Bronchial epithelial cell (primary cell): Measurements from ENCODE around the gene CYS1. TPM values are rescaled to one million over a fixed set of nuclear protein-coding genes. Genes with fewer than 3 reads are reported as not detected.

ENCODE experiments used
- DNase-seq: peaks from one replicate; pipeline ENCODE4 v3.0.0-alpha.2; 2010; ENCODE audit warnings: low read depth
- FAIRE-seq: peaks from 2 replicates; lab custom pipeline; 2011; peaks lifted over from hg19 to GRCh38; lab: Jason Lieb, UNC
- H3K27me3 ChIP-seq: 2 replicates; pipeline ENCODE4 v1.5.1; 2011; ENCODE audit warnings: low read length; ENCODE audit not compliant: control insufficient read depth, insufficient read depth
- H3K36me3 ChIP-seq: 2 replicates; pipeline ENCODE4 v1.5.1; 2011; ENCODE audit warnings: low read length; ENCODE audit not compliant: control insufficient read depth, insufficient read depth
- H3K4me3 ChIP-seq: 2 replicates; pipeline ENCODE4 v1.5.1; 2011; ENCODE audit warnings: mild to moderate bottlenecking, low read depth, low read length, control low read depth
- total RNA-seq: library from RNA; depleted of rRNA; stranded (reverse); fragments of >200 nt; gene quantifications from 2 replicates; pipeline ENCODE4 v1.2.1, GENCODE V29; 2014
- TF ChIP-seq, protein P1 (sequence below): IDR thresholded peaks from 2 replicates; pipeline ENCODE4 v1.5.1; 2011; ENCODE audit warnings: mild to moderate bottlenecking, moderate library complexity, low read length, control low read depth, inconsistent platforms; ENCODE audit not compliant: insufficient read depth, severe bottlenecking

Gene CYS1
- total RNA-seq, 1 donor from 2014 or later: 0.26 TPM

- DNase-seq (peak; percentile 75), FAIRE-seq (no peak)
- H3K36me3 ChIP-seq: peaks cover 10% of the 10 kb centered on the region
- peak overlapping the region; percentile 68 for H3K4me3 ChIP-seq
- TF ChIP-seq, protein P1, sequence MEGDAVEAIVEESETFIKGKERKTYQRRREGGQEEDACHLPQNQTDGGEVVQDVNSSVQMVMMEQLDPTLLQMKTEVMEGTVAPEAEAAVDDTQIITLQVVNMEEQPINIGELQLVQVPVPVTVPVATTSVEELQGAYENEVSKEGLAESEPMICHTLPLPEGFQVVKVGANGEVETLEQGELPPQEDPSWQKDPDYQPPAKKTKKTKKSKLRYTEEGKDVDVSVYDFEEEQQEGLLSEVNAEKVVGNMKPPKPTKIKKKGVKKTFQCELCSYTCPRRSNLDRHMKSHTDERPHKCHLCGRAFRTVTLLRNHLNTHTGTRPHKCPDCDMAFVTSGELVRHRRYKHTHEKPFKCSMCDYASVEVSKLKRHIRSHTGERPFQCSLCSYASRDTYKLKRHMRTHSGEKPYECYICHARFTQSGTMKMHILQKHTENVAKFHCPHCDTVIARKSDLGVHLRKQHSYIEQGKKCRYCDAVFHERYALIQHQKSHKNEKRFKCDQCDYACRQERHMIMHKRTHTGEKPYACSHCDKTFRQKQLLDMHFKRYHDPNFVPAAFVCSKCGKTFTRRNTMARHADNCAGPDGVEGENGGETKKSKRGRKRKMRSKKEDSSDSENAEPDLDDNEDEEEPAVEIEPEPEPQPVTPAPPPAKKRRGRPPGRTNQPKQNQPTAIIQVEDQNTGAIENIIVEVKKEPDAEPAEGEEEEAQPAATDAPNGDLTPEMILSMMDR: no peak
- H3K27me3 ChIP-seq: no peaks in the 10 kb centered on the region
These were observed 36.2 kb downstream of the CYS1 start for GRCh38 chr2:10043906-10044601.

GRCh38 chr2:10043256-10043905 lies 36.8 kb downstream of the CYS1 start, which contains the start of gene KLF11:
Gene KLF11, plus strand, starts transcription at chr2:10043550. Its CDS starts 167 bp downstream, at chr2:10043717.
- peaks cover 9% of the 10 kb centered on the region for H3K36me3 ChIP-seq
- DNase-seq: peak; percentile 63
- no peaks in the 10 kb centered on the region for H3K27me3 ChIP-seq
- TF ChIP-seq, protein P1: no peak
- FAIRE-seq: no peak
- H3K4me3 ChIP-seq: peak within 1 kb of the TSS; percentile 68

- no peaks in the 10 kb centered on the region for H3K27me3 ChIP-seq
- H3K36me3 ChIP-seq: peaks cover 1% of the 10 kb centered on the region
- DNase-seq: no peak
- no peak for FAIRE-seq
- peak overlapping the region; percentile 24 for H3K4me3 ChIP-seq
- TF ChIP-seq, protein P1: peak; percentile 2
These were observed 37.7 kb downstream of the CYS1 start for GRCh38 chr2:10042301-10043161.

DNA sequence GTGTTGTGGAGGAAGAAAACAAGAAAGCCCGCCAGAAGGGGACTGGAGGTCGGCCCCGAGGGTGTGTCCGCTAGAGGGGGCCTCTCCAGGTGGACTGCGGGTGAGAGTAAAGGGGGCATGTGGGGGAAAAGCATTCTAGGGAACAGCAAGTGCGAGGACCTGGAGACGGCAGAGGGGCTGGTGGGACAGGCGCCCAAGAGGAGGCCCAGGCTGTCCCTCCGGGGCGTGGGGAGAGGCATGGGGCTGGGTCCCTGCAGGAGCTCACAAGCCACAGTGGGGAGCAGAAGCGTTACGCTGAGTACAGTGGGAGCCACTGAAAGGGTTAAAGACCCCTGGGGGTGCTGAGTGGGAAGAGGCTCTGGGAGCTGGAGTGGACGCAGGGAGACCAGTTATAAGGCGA lies 38.5 kb downstream of the CYS1 start:
- FAIRE-seq: no peak
- no peaks in the 10 kb centered on the region for H3K36me3 ChIP-seq
- no peak overlapping the region for H3K4me3 ChIP-seq

DNA sequence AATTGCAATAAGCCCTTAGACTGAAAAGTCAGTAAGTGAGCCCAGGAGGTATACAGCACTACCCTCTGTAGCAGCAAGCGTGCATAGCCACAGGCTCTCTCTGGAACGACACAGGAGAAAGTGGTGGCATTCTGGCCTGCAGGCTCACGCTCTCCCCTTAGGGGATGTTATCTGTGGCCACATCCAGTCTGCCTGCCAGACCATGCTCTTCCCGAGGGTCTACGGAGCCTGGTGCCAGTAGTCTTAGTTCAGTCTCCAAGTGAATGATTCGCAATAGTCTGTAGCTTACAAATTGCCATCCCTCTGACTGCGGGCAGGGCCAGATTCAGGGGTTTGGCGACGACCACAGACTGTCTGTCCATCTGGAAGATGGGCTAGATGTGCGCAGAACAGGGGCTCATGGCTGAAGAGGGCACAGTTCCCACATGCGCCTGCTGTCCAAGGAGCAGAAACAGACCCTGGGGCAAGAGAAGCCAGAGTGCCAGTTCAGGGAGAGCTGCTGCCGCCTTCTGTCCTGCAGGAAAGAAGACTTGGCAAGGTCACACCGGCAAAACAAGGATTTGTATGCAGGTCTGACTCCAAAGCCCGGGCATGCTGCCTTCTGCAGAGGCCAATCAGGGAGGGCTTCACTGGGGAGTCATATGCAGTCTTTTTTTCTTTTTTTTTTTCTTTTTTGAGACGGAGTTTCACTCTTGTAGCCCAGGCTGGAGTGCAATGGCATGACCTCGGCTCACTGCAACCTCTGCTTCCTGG lies 40.4 kb downstream of the CYS1 start:
- TF ChIP-seq, protein P1: no peak
- FAIRE-seq (no peak), DNase-seq (no peak)
- Histone ChIP-seq H3K36me3 (no peaks in the 10 kb centered on the region), H3K27me3 (no peaks in the 10 kb centered on the region), H3K4me3 (no peak overlapping the region)

More for the DNA sequence above, 38.5 kb downstream of the CYS1 start:
- TF ChIP-seq, protein P1: no peak
- DNase-seq: no peak
- H3K27me3 ChIP-seq: no peaks in the 10 kb centered on the region
